GM23338 (cell line): ENCODE results near the gene DAPK1.

Experiments used
- CTCF ChIP-seq, 2 experiments: fragments of 200-600 bp in 1 of 2; sonication (generic) in 1 of 2; conservative IDR thresholded peaks; 2 replicates each; pipeline versions ENCODE4 v1.5.1 to v1.6.1; 2016 to 2017; ENCODE audit warnings: antibody characterized with exemption in 2 of 2, low read depth in 2 of 2, mild to moderate bottlenecking in 2 of 2, moderate library complexity in 1 of 2
- ETS1 ChIP-seq: IDR thresholded peaks from 2 replicates; pipeline ENCODE4 v1.6.1; 2016; ENCODE audit warnings: antibody characterized with exemption
- EZH2phosphoT487 ChIP-seq: fragments of 200-600 bp; sonication (generic); IDR thresholded peaks from one replicate; pipeline ENCODE4 v1.8.1; 2018; ENCODE audit warnings: antibody characterized with exemption; ENCODE audit not compliant: unreplicated experiment
- POLR2AphosphoS5 ChIP-seq: IDR thresholded peaks from 2 replicates; pipeline ENCODE4 v1.6.1; 2016; ENCODE audit warnings: antibody characterized with exemption, low read depth
- REST ChIP-seq: IDR thresholded peaks from one replicate; pipeline ENCODE4 v1.6.1; 2018; ENCODE audit warnings: antibody characterized with exemption; ENCODE audit not compliant: unreplicated experiment

GRCh38 chr9:87530716-87531115 is 33.0 kb downstream of the DAPK1 start:
- TF ChIP-seq ETS1 (no peak), CTCF (conservative IDR thresholded peaks at IDR 0.05; ENCODE audit: low read depth in 2 of 2) (no peak), POLR2AphosphoS5 (no peak), REST (no peak), EZH2phosphoT487 (no peak)
